VCaP (cell line): ENCODE data around the gene SLC25A13.

Experiments used
- H3K27ac ChIP-seq: fragments of 450-650 bp; 2 replicates; pipeline ENCODE4 v1.5.1; 2017
- CTCF ChIP-seq: fragments of 450-650 bp; conservative IDR thresholded peaks from 2 replicates; pipeline ENCODE4 v1.5.1; 2017; ENCODE audit warnings: mild to moderate bottlenecking, moderate library complexity

The SLC25A13 gene

GRCh38 chr7:96225251-96225650 is 96.6 kb downstream of the SLC25A13 start:
- H3K27ac ChIP-seq: no peak overlapping the region
- TF ChIP-seq CTCF: no peak

GRCh38 chr7:96224685-96225084 is 97.2 kb downstream of the SLC25A13 start:
- no peak overlapping the region for H3K27ac ChIP-seq
- TF ChIP-seq CTCF: no peak; the same call in 1 of the 2 replicates

DNA sequence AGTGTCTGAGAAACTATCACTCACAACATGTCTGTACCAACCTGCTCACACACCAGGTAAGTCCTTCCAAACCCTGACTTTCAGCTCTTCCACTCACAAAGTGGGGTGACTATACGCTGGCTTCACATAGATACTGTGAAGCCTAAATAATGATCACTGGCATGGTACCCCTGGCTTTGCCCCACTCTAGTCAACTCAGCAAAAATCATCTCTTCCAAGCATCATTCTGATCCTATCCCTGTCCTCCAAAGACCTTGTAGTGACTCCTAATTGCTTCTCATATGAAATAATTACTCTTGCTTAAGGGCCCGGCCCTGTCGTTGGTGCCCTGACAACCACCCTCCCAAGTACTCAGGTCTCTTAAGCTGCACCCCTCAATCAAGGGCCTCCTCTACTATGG is 97.8 kb downstream of the SLC25A13 start:
- no peak for TF ChIP-seq CTCF
- no peak overlapping the region for H3K27ac ChIP-seq

GRCh38 chr7:96221888-96222287 is 100.0 kb downstream of the SLC25A13 start:
- no peak for TF ChIP-seq CTCF
- H3K27ac ChIP-seq: no peak overlapping the region

- no peak for TF ChIP-seq CTCF
- no peak overlapping the region for H3K27ac ChIP-seq
Measured at GRCh38 chr7:96219378-96220130, 102.3 kb downstream of the SLC25A13 start.

DNA sequence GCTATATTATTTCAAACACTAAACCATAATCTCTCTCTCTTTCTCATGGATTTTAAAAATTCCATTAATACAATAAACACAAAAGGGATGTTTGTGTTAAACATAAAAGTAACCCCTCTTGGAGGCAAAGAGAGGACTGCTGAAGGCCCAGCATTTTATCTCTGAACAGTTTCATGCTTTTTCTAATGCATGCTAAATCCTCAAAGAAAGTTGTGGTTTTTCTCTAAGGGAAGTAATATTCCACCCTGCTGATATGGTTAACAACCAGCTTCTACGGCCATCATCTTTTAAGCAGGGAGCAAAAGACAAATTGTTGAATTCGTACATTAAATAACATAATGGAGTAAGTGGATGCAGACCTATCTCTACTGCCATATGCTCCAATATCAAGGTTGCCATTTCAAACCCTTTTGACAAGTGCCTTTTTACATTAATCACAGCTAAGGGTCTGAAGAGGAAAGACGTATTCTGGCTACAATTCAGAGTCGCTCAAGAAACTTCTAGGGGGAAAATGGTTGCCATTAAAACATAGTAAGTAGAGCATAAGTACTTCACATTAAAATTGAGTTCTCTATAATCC is 103.1 kb downstream of the SLC25A13 start:
- H3K27ac ChIP-seq: no peak overlapping the region
- no peak for TF ChIP-seq CTCF

- no peak overlapping the region for H3K27ac ChIP-seq
- TF ChIP-seq CTCF: no peak
Measured at GRCh38 chr7:96217147-96217546, 104.8 kb downstream of the SLC25A13 start.
